ENCODE data around the gene BORCS5. TPM values are rescaled to one million over a fixed set of nuclear protein-coding genes. Genes with fewer than 3 reads are reported as not detected.

Gene BORCS5
- total RNA-seq, 1 experiment from 2014 or later: 13.9 TPM

GRCh38 chr12:12399776-12400305 lies 43.0 kb downstream of the BORCS5 start:
- H3K23ac ChIP-seq (ENCODE audit: insufficient read length, low read depth, low read length): no peak overlapping the region
- H3K27me3 Mint-ChIP-seq (ENCODE audit: low read depth): no peaks in the 10 kb centered on the region
- no peak overlapping the region for H2BK20ac ChIP-seq (ENCODE audit: low read depth, low read length, poor library complexity, severe bottlenecking)
- H3K4me1 ChIP-seq (ENCODE audit: insufficient read depth, low read length): peaks cover 8% of the 10 kb centered on the region; the same call in 1 of the 2 replicates
- H4K91ac ChIP-seq (ENCODE audit: insufficient read length, low read depth, low read length): no peak overlapping the region
- peaks cover 2 to 12% (median 4%) of the 10 kb centered on the region in 3 experiments; a peak in 6 of 7 replicates for H3K36me3 Mint-ChIP-seq (ENCODE audit: insufficient read depth in 1 of 3, low read depth in 3 of 3)
- no peak overlapping the region for H3K4ac ChIP-seq (ENCODE audit: low read depth, low read length)
- no peak overlapping the region for H3K18ac ChIP-seq (ENCODE audit: insufficient read length, low read depth, low read length)
- H3K23me2 ChIP-seq (ENCODE audit: insufficient read length, low read depth, low read length, poor library complexity, severe bottlenecking): no peaks in the 10 kb centered on the region
- DNase-seq: no peak
- no peak overlapping the region for H3K4me3 Mint-ChIP-seq
- no peak overlapping the region for H3T11ph ChIP-seq (ENCODE audit: low read length)
- no peaks in the 10 kb centered on the region for H3K79me2 ChIP-seq (ENCODE audit: insufficient read depth, low read length)
- no peak overlapping the region for H3K14ac ChIP-seq (ENCODE audit: insufficient read depth, low read length)
- no peak overlapping the region for H3K27ac ChIP-seq (ENCODE audit: insufficient read length, low read depth, low read length)
- H4K5ac ChIP-seq (ENCODE audit: insufficient read length, low read depth, low read length): no peak overlapping the region
- no peaks in the 10 kb centered on the region for H3K79me1 ChIP-seq (ENCODE audit: insufficient read depth, low read depth, low read length, poor library complexity, severe bottlenecking)
- H4K20me1 ChIP-seq (ENCODE audit: control insufficient read depth, insufficient read depth, insufficient read length): no peaks in the 10 kb centered on the region
- H3K27me3 ChIP-seq (ENCODE audit: insufficient read depth, low read length): no peaks in the 10 kb centered on the region
- H2BK15ac ChIP-seq (ENCODE audit: low read depth, low read length): no peak overlapping the region
- no peaks in the 10 kb centered on the region for H3K9me3 ChIP-seq (ENCODE audit: control insufficient read depth, low read depth, low read length)
- no CpG with 5 or more reads among the region's 4 CpGs for WGBS (ENCODE audit: extremely low coverage, insufficient read length, low lambda C conversion rate)
- peaks cover 53 to 56% of the 10 kb centered on the region in 2 experiments for H3K4me1 Mint-ChIP-seq
- TF ChIP-seq, protein P1, sequence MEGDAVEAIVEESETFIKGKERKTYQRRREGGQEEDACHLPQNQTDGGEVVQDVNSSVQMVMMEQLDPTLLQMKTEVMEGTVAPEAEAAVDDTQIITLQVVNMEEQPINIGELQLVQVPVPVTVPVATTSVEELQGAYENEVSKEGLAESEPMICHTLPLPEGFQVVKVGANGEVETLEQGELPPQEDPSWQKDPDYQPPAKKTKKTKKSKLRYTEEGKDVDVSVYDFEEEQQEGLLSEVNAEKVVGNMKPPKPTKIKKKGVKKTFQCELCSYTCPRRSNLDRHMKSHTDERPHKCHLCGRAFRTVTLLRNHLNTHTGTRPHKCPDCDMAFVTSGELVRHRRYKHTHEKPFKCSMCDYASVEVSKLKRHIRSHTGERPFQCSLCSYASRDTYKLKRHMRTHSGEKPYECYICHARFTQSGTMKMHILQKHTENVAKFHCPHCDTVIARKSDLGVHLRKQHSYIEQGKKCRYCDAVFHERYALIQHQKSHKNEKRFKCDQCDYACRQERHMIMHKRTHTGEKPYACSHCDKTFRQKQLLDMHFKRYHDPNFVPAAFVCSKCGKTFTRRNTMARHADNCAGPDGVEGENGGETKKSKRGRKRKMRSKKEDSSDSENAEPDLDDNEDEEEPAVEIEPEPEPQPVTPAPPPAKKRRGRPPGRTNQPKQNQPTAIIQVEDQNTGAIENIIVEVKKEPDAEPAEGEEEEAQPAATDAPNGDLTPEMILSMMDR (conservative IDR thresholded peaks at IDR 0.05): no peak
- H2AFZ ChIP-seq (ENCODE audit: low read length): no peak overlapping the region
- H3K9ac ChIP-seq (ENCODE audit: extremely low read depth, insufficient read length, low read length): no peak overlapping the region
- H2AK5ac ChIP-seq (ENCODE audit: insufficient read length, low read length): no peak overlapping the region
- no peak overlapping the region for H2BK5ac ChIP-seq (ENCODE audit: insufficient read length, low read length)
- no peak overlapping the region for H2BK12ac ChIP-seq (ENCODE audit: insufficient read length, low read depth, low read length)
- H3K56ac ChIP-seq (ENCODE audit: insufficient read length, low read depth, low read length): no peak overlapping the region
- no peak overlapping the region for H3K27ac Mint-ChIP-seq
- no peak overlapping the region for H2BK120ac ChIP-seq (ENCODE audit: low read depth, low read length, poor library complexity, severe bottlenecking)
- H4K8ac ChIP-seq (replicated peaks; ENCODE audit: insufficient read length, low read depth, low read length): no peak overlapping the region
- no peak overlapping the region for H3K4me2 ChIP-seq (ENCODE audit: insufficient read depth, insufficient read length, low read length)
- peaks cover 2 to 3% of the 10 kb centered on the region in 2 experiments; a peak in 1 of 5 replicates for H3K9me3 Mint-ChIP-seq

All from H9 (cell line).